Colonic mucosa (tissue), 4 donors: Measurements from ENCODE around the gene GMDS. TPM values are rescaled to one million over a fixed set of nuclear protein-coding genes. Genes with fewer than 3 reads are reported as not detected.

Experiments
- DNase-seq: peaks from one replicate; pipeline ENCODE4 v3.0.0-alpha.2; 2020
- H3K27ac ChIP-seq: fragments of 200-600 bp; one replicate; pipeline ENCODE4 v1.8.0; 2021
- H3K27me3 ChIP-seq: fragments of 200-600 bp; one replicate; pipeline ENCODE4 v1.8.0; 2021
- H3K36me3 ChIP-seq: fragments of 200-600 bp; one replicate; pipeline ENCODE4 v1.8.0; 2021
- H3K4me1 ChIP-seq: fragments of 200-600 bp; one replicate; pipeline ENCODE4 v1.8.0; 2021; ENCODE audit warnings: mild to moderate bottlenecking
- H3K4me3 ChIP-seq: fragments of 200-600 bp; one replicate; pipeline ENCODE4 v1.8.0; 2021
- H3K9ac ChIP-seq, 2 donors: one replicate each; pipeline ENCODE4 v1.7.0; 2013; ENCODE audit warnings: control low read depth in 2 of 2, low read depth in 2 of 2, low read length in 2 of 2
- H3K9me3 ChIP-seq: fragments of 200-600 bp; one replicate; pipeline ENCODE4 v1.8.0; 2021
- CTCF ChIP-seq: fragments of 200-600 bp; IDR thresholded peaks from one replicate; pipeline ENCODE4 v1.8.0; 2022; ENCODE audit warnings: antibody characterized with exemption, mild to moderate bottlenecking
- intact Hi-C: fragments of 100-400 bp; cut with DNase I; formaldehyde crosslinking; loops from one replicate; pipeline ENCODE4 v1.14.1; 2022
- total RNA-seq, 2 donors: library from RNA; stranded (reverse); fragmentation: NEBNext Ultra II Directional in 1 of 2; extraction: Animal tissue kit (Norgen Biotek cat#: 25700) in 1 of 2; gene quantifications; one replicate each; pipeline ENCODE4 v1.2.1, GENCODE V29; 2021
- donor health status: healthy.
- donor health status: DM: no; HTN: no; CAD: no.
- donor health status: DM: no; HTN: no; CAD: no.

Gene GMDS
- total RNA-seq, 2 donors from 2014 or later: 247 to 272 TPM

DNA sequence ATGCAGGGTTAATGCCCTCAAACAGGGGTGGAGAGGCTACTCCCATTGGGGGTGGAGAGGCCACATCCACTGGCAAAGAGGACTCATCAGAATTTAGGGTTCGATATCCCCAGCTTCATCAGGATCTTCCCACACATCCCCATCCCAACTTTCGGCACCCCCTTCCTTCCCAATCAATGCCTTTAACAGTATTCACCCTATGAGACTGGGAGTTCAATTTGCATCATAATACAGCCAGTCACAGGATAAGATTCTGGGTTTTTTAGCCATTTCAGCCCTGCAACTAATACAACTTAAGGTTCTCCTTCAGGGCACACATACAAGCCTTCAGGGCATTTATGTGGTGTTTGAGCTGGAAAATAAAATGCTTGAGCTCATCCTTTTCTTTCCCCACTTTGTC, 80.9 kb downstream of the GMDS start:
- Histone ChIP-seq H3K4me3 (no peak overlapping the region), H3K27me3 (no peaks in the 10 kb centered on the region), H3K9ac (no peak overlapping the region), H3K9me3 (no peaks in the 10 kb centered on the region), H3K4me1 (peaks cover 7% of the 10 kb centered on the region), H3K36me3 (no peaks in the 10 kb centered on the region), H3K27ac (no peak overlapping the region)
- DNase-seq: no peak
- no peak for TF ChIP-seq CTCF
- intact Hi-C loops: no loop called here

DNA sequence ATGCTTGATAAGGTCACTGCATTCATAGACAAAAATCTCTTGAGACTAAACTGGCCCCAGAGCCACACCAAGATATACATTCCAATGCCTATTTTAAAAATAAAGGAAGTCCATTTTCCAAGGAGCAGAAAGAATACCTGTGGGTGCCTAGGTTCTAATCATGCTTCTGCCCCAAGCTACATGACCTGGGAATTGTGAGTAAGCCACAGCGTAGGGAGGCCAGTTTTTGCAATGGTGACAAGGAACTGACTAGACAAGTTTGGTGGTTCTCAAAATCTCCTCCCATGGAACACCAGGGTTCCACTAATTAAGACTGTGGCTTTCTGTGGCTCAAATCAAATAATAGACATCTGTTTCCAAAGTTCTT, 83.3 kb downstream of the GMDS start:
- H3K4me3 ChIP-seq: no peak overlapping the region
- DNase-seq: no peak
- H3K27ac ChIP-seq: no peak overlapping the region
- no peak for TF ChIP-seq CTCF
- H3K4me1 ChIP-seq: no peaks in the 10 kb centered on the region
- no peaks in the 10 kb centered on the region for H3K36me3 ChIP-seq
- no peaks in the 10 kb centered on the region for H3K27me3 ChIP-seq
- no peaks in the 10 kb centered on the region for H3K9me3 ChIP-seq
- intact Hi-C loops: no loop called here
- H3K9ac ChIP-seq: no peak overlapping the region

- H3K9ac ChIP-seq: no peak overlapping the region
- H3K9me3 ChIP-seq: no peaks in the 10 kb centered on the region
- intact Hi-C loops: no loop called here
- H3K4me3 ChIP-seq: no peak overlapping the region
- no peaks in the 10 kb centered on the region for H3K27me3 ChIP-seq
- H3K4me1 ChIP-seq: no peaks in the 10 kb centered on the region
- TF ChIP-seq CTCF: no peak
- no peak overlapping the region for H3K27ac ChIP-seq
- DNase-seq: no peak
- no peaks in the 10 kb centered on the region for H3K36me3 ChIP-seq
These were observed 86.7 kb downstream of the GMDS start for GRCh38 chr6:2158596-2159271.

- H3K27me3 ChIP-seq: no peaks in the 10 kb centered on the region
- H3K9me3 ChIP-seq: no peaks in the 10 kb centered on the region
- TF ChIP-seq CTCF: no peak
- H3K36me3 ChIP-seq: no peaks in the 10 kb centered on the region
- no peak overlapping the region for H3K27ac ChIP-seq
- H3K4me1 ChIP-seq: no peaks in the 10 kb centered on the region
- intact Hi-C loops: no loop called here
- H3K9ac ChIP-seq: no peak overlapping the region
- no peak for DNase-seq
- no peak overlapping the region for H3K4me3 ChIP-seq
These were observed 87.8 kb downstream of the GMDS start for GRCh38 chr6:2157441-2158127.

DNA sequence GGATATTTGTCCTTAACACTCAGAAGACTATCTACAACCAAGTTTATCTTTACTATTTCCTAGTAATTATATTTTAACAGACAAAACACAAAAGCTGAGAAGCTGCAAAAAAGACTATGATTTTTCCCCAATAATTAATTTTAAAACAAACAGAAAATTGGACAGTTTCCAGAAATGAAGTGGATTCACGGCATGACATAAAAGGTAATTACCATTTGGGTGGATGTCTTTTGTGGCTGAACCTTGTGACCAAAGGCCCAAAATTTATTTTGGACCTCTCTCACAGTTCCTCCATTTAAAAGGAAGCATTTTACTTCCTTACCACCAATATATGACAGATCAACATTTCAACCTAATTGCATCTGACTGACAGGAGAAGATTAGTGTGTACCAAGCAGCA, 90.2 kb downstream of the GMDS start:
- no peak overlapping the region for H3K27ac ChIP-seq
- no peaks in the 10 kb centered on the region for H3K4me1 ChIP-seq
- DNase-seq: no peak
- H3K36me3 ChIP-seq: no peaks in the 10 kb centered on the region
- H3K9ac ChIP-seq: no peak overlapping the region
- H3K27me3 ChIP-seq: no peaks in the 10 kb centered on the region
- intact Hi-C loops: no loop called here
- no peak overlapping the region for H3K4me3 ChIP-seq
- H3K9me3 ChIP-seq: no peaks in the 10 kb centered on the region
- no peak for TF ChIP-seq CTCF
